ENCODE measurements around the gene OR5T3. TPM values are rescaled to one million over a fixed set of nuclear protein-coding genes. Genes with fewer than 3 reads are reported as not detected.

OR5T3 gene
- total and polyA plus RNA-seq, 2 of the 8 experiments (the other 6 are each of a cell fraction or from before 2014, with no cell fraction given): not detected

DNA sequence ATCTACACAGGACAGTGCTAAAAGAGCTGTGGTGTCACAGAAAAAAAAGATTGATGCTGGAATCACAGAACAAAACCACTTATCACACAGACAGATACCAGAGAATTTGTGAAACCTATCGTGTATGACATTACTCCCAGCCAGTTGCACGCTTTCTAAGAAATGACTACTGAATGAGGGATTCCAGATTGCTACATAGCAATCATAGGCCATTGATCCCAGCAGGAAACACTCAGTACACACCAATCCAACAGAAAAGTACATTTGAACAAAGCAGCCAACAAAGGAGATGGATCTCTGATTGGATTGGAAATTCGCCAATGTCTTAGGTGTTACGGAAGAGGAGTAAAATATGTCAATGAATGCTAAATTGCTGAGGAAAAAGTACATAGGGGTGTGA, 44.8 kb downstream of the OR5T3 start (continued):
- no peak for TF ChIP-seq TAF7 (optimal IDR thresholded peaks at IDR 0.05; ENCODE audit: borderline replicate concordance, low read depth, low read length)

Other genes starting within 250 kb of the OR5T3 start
- not detected in 2 replicates for gene OR5AS1, start 224.6 kb upstream of the OR5T3 start, total RNA-seq (2021; fragmentation: NEBNext Ultra II Directional; extraction: Animal tissue kit (Norgen Biotek cat#: 25700))
- not detected in 2 replicates for gene OR5AS1, start 224.6 kb upstream of the OR5T3 start, polyA plus RNA-seq (2011; rRNA removed)
- not detected in 2 replicates for gene OR8I2, start 158.9 kb upstream of the OR5T3 start, total RNA-seq (2021; fragmentation: NEBNext Ultra II Directional; extraction: Animal tissue kit (Norgen Biotek cat#: 25700))
- gene OR8I2, start 158.9 kb upstream of the OR5T3 start, polyA plus RNA-seq (2011; rRNA removed): not detected in 2 replicates
- not detected in 2 replicates for gene OR8H2, start 148.6 kb upstream of the OR5T3 start, total RNA-seq (2021; fragmentation: NEBNext Ultra II Directional; extraction: Animal tissue kit (Norgen Biotek cat#: 25700))
- not detected in 2 replicates for gene OR8H2, start 148.6 kb upstream of the OR5T3 start, polyA plus RNA-seq (2011; rRNA removed)
- not detected in 2 replicates for gene OR8H3, start 129.9 kb upstream of the OR5T3 start, total RNA-seq (2021; fragmentation: NEBNext Ultra II Directional; extraction: Animal tissue kit (Norgen Biotek cat#: 25700))
- not detected in 2 replicates for gene OR8H3, start 129.9 kb upstream of the OR5T3 start, polyA plus RNA-seq (2011; rRNA removed)
- not detected in 2 replicates for gene OR8J3, start 112.1 kb upstream of the OR5T3 start, total RNA-seq (2021; fragmentation: NEBNext Ultra II Directional; extraction: Animal tissue kit (Norgen Biotek cat#: 25700))
- not detected in 2 replicates for gene OR8J3, start 112.1 kb upstream of the OR5T3 start, polyA plus RNA-seq (2011; rRNA removed)
- not detected in 2 replicates for gene OR8K5, start 91.9 kb upstream of the OR5T3 start, total RNA-seq (2021; fragmentation: NEBNext Ultra II Directional; extraction: Animal tissue kit (Norgen Biotek cat#: 25700))
- not detected in 2 replicates for gene OR8K5, start 91.9 kb upstream of the OR5T3 start, polyA plus RNA-seq (2011; rRNA removed)
- gene OR5J2, start 75.6 kb upstream of the OR5T3 start, total RNA-seq (2021; fragmentation: NEBNext Ultra II Directional; extraction: Animal tissue kit (Norgen Biotek cat#: 25700)): not detected in 2 replicates
- not detected in 2 replicates for gene OR5J2, start 75.6 kb upstream of the OR5T3 start, polyA plus RNA-seq (2011; rRNA removed)
- not detected in 2 replicates for gene OR5T2, start 18.0 kb upstream of the OR5T3 start, total RNA-seq (2021; fragmentation: NEBNext Ultra II Directional; extraction: Animal tissue kit (Norgen Biotek cat#: 25700))
- not detected in 2 replicates for gene OR5T2, start 18.0 kb upstream of the OR5T3 start, polyA plus RNA-seq (2011; rRNA removed)
- gene OR5T1, start 21.9 kb downstream of the OR5T3 start, total RNA-seq (2021; fragmentation: NEBNext Ultra II Directional; extraction: Animal tissue kit (Norgen Biotek cat#: 25700)): not detected in 2 replicates
- not detected in 2 replicates for gene OR5T1, start 21.9 kb downstream of the OR5T3 start, polyA plus RNA-seq (2011; rRNA removed)
- not detected in 2 replicates for gene OR8H1, start 40.0 kb downstream of the OR5T3 start, total RNA-seq (2021; fragmentation: NEBNext Ultra II Directional; extraction: Animal tissue kit (Norgen Biotek cat#: 25700))
- gene OR8H1, start 40.0 kb downstream of the OR5T3 start, polyA plus RNA-seq (2011; rRNA removed): not detected in 2 replicates
- gene OR8K3, start 62.9 kb downstream of the OR5T3 start, total RNA-seq (2021; fragmentation: NEBNext Ultra II Directional; extraction: Animal tissue kit (Norgen Biotek cat#: 25700)): not detected in 2 replicates
- gene OR8K3, start 62.9 kb downstream of the OR5T3 start, polyA plus RNA-seq (2011; rRNA removed): not detected in 2 replicates
- gene OR8K1, start 93.8 kb downstream of the OR5T3 start, total RNA-seq (2021; fragmentation: NEBNext Ultra II Directional; extraction: Animal tissue kit (Norgen Biotek cat#: 25700)): not detected in 2 replicates
- not detected in 2 replicates for gene OR8K1, start 93.8 kb downstream of the OR5T3 start, polyA plus RNA-seq (2011; rRNA removed)
- not detected in 2 replicates for gene OR8J1, start 102.0 kb downstream of the OR5T3 start, total RNA-seq (2021; fragmentation: NEBNext Ultra II Directional; extraction: Animal tissue kit (Norgen Biotek cat#: 25700))
- gene OR8J1, start 102.0 kb downstream of the OR5T3 start, polyA plus RNA-seq (2011; rRNA removed): not detected in 2 replicates
- gene OR8U1, start 123.4 kb downstream of the OR5T3 start, total RNA-seq (2021; fragmentation: NEBNext Ultra II Directional; extraction: Animal tissue kit (Norgen Biotek cat#: 25700)): not detected in 2 replicates
- gene OR8U1, start 123.4 kb downstream of the OR5T3 start, polyA plus RNA-seq (2011; rRNA removed): not detected in 2 replicates
- not detected in 2 replicates for gene OR5AL1, start 160.4 kb downstream of the OR5T3 start, total RNA-seq (2021; fragmentation: NEBNext Ultra II Directional; extraction: Animal tissue kit (Norgen Biotek cat#: 25700))
- gene OR5AL1, start 160.4 kb downstream of the OR5T3 start, polyA plus RNA-seq (2011; rRNA removed): not detected in 2 replicates
- not detected in 2 replicates for gene OR5M3, start 221.1 kb downstream of the OR5T3 start, total RNA-seq (2021; fragmentation: NEBNext Ultra II Directional; extraction: Animal tissue kit (Norgen Biotek cat#: 25700))
- gene OR5M3, start 221.1 kb downstream of the OR5T3 start, polyA plus RNA-seq (2011; rRNA removed): not detected in 2 replicates
- not detected in 2 replicates for gene OR5M8, start 239.1 kb downstream of the OR5T3 start, total RNA-seq (2021; fragmentation: NEBNext Ultra II Directional; extraction: Animal tissue kit (Norgen Biotek cat#: 25700))
- not detected in 2 replicates for gene OR5M8, start 239.1 kb downstream of the OR5T3 start, polyA plus RNA-seq (2011; rRNA removed)

All from H1 (cell line).